HEK293T (cell line): ENCODE data around the gene INSM1.

Experiments used
- CTCF ChIA-PET: fragments of 350-600 bp; formaldehyde crosslinking; extraction: SDS; loops from one replicate; lab custom pipeline; 2021; ENCODE audit warnings: antibody characterized with exemption, inconsistent platforms; lab: Yijun Ruan, JAX
- POLR2A ChIA-PET: fragments of 350-600 bp; formaldehyde crosslinking; extraction: SDS; loops from one replicate; lab custom pipeline; 2020; ENCODE audit warnings: antibody characterized with exemption, inconsistent platforms; lab: Yijun Ruan, JAX
- DNase-seq: peaks from one replicate; pipeline ENCODE4 v3.0.0; 2012; ENCODE audit warnings: mixed read lengths; ENCODE audit errors: extremely low spot score
- ARNT ChIP-seq: fragments of 450-650 bp; IDR thresholded peaks from 2 replicates; pipeline ENCODE4 v1.6.1; 2017; ENCODE audit warnings: mild to moderate bottlenecking
- BHLHE40 ChIP-seq: fragments of 450-650 bp; IDR thresholded peaks from 2 replicates; pipeline ENCODE4 v1.6.1; 2016; ENCODE audit warnings: mild to moderate bottlenecking, moderate library complexity, borderline replicate concordance
- CTBP1 ChIP-seq: fragments of 450-650 bp; IDR thresholded peaks from 2 replicates; pipeline ENCODE4 v1.6.1; 2016; ENCODE audit warnings: borderline replicate concordance
- ELF4 ChIP-seq: fragments of 450-650 bp; IDR thresholded peaks from 2 replicates; pipeline ENCODE4 v1.6.1; 2017; ENCODE audit warnings: antibody characterized with exemption
- FOXA1 ChIP-seq: fragments of 450-650 bp; IDR thresholded peaks from 2 replicates; pipeline ENCODE4 v1.6.1; 2016; ENCODE audit warnings: mild to moderate bottlenecking
- FOXK2 ChIP-seq: fragments of 450-650 bp; IDR thresholded peaks from 2 replicates; pipeline ENCODE4 v1.6.1; 2016; ENCODE audit warnings: mild to moderate bottlenecking
- FOXM1 ChIP-seq: fragments of 450-650 bp; IDR thresholded peaks from 2 replicates; pipeline ENCODE4 v1.6.1; 2017; ENCODE audit warnings: mild to moderate bottlenecking, borderline replicate concordance
- HDGF ChIP-seq: fragments of 450-650 bp; IDR thresholded peaks from 2 replicates; pipeline ENCODE4 v1.6.1; 2017; ENCODE audit warnings: antibody characterized with exemption, borderline replicate concordance
- L3MBTL2 ChIP-seq: fragments of 450-650 bp; conservative IDR thresholded peaks from 2 replicates; pipeline ENCODE4 v1.6.1; 2016; ENCODE audit warnings: mild to moderate bottlenecking
- LEF1 ChIP-seq: fragments of 450-650 bp; IDR thresholded peaks from 2 replicates; pipeline ENCODE4 v1.6.1; 2017; ENCODE audit warnings: mild to moderate bottlenecking, borderline replicate concordance
- NFRKB ChIP-seq: fragments of 450-650 bp; IDR thresholded peaks from 2 replicates; pipeline ENCODE4 v1.6.1; 2016; ENCODE audit warnings: mild to moderate bottlenecking, moderate library complexity
- SP1 ChIP-seq: fragments of 450-650 bp; IDR thresholded peaks from 2 replicates; pipeline ENCODE4 v1.6.1; 2017
- SUZ12 ChIP-seq: fragments of 450-650 bp; IDR thresholded peaks from 2 replicates; pipeline ENCODE4 v1.6.1; 2016; ENCODE audit warnings: mild to moderate bottlenecking
- TARDBP ChIP-seq: fragments of 450-650 bp; IDR thresholded peaks from 2 replicates; pipeline ENCODE4 v1.6.1; 2016
- ZNF384 ChIP-seq: fragments of 450-650 bp; IDR thresholded peaks from 2 replicates; pipeline ENCODE4 v1.6.1; 2016
- TF ChIP-seq, protein P1 (sequence below): fragments of 450-650 bp; IDR thresholded peaks from 2 replicates; pipeline ENCODE4 v1.6.1; 2016

Gene INSM1

GRCh38 chr20:20375862-20376261 is 8.0 kb downstream of the INSM1 start:
- CTCF ChIA-PET, result no interaction called here

GRCh38 chr20:20386192-20386591 is 18.3 kb downstream of the INSM1 start:
- ChIA-PET CTCF (no interaction called here), POLR2A (no interaction called here)
- TF ChIP-seq ARNT (no peak), ZNF384 (no peak), NFRKB (no peak), FOXA1 (no peak), TARDBP (no peak), FOXM1 (no peak), SP1 (no peak), BHLHE40 (no peak), ELF4 (no peak), LEF1 (no peak), SUZ12 (no peak), CTBP1 (no peak), L3MBTL2 (no peak), HDGF (no peak), FOXK2 (no peak)
- TF ChIP-seq, protein P1, sequence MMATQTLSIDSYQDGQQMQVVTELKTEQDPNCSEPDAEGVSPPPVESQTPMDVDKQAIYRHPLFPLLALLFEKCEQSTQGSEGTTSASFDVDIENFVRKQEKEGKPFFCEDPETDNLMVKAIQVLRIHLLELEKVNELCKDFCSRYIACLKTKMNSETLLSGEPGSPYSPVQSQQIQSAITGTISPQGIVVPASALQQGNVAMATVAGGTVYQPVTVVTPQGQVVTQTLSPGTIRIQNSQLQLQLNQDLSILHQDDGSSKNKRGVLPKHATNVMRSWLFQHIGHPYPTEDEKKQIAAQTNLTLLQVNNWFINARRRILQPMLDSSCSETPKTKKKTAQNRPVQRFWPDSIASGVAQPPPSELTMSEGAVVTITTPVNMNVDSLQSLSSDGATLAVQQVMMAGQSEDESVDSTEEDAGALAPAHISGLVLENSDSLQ, result no peak
- DNase-seq, result no peak

More at GRCh38 chr20:20375862-20376261, 8.0 kb downstream of the INSM1 start:
- TF ChIP-seq ELF4 (no peak), BHLHE40 (no peak), FOXM1 (no peak), LEF1 (no peak), FOXA1 (no peak)
- POLR2A ChIA-PET, result no interaction called here
- DNase-seq, result no peak

DNA sequence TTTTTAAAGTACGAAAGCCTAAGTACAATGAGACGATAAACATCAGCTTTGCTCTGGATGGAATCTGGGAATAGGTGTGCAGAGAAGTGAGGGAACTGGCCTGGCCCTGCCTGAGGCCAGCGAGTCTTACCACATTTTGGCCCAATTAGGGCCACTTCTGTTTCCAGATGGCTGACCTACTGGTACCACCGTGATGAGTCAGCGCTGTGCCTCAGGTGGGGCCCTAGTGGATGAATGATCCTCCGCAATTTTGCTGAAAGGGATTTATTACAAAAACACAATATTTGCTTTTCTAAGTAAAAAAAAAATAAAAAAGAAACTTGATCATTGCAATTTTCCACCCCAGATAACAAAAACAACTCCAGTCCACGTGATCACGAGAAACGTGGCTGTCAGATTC is 22.5 kb downstream of the INSM1 start:
- POLR2A ChIA-PET, result no interaction called here
- CTCF ChIA-PET, result no interaction called here
- TF ChIP-seq SP1 (no peak), FOXM1 (no peak), ZNF384 (no peak), LEF1 (no peak), SUZ12 (no peak), ARNT (no peak), ELF4 (no peak), NFRKB (no peak), FOXK2 (no peak), BHLHE40 (no peak), FOXA1 (no peak), L3MBTL2 (no peak), HDGF (no peak), TARDBP (no peak), CTBP1 (no peak)
- TF ChIP-seq, protein P1, result no peak
- no peak for DNase-seq

- no peak for DNase-seq
- TF ChIP-seq, protein P1, result no peak
- TF ChIP-seq TARDBP (no peak), ARNT (no peak), NFRKB (no peak), FOXM1 (no peak)
- ChIA-PET CTCF (no interaction called here), POLR2A (no interaction called here)
Observed at GRCh38 chr20:20391115-20391514, 23.2 kb downstream of the INSM1 start.

DNA sequence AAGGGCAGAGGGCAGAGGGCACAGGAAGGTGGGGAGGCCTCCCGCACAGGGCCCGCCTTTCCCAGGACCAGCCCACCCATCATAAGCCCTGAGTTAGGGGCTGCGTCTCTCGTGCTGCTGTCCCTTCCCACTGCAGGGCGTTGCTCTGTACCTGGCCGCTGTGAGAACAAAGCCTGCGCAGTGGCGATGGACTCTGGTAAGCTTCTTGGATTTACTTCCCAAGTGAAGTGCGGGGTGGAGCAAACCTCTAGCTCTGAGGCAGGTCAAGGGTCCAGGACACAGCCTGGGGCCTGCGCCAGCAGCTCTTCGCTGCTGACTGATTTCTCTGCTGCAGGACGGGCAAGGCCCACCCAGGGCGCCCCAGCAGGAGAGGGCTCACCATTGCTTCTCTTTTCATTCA is 23.9 kb downstream of the INSM1 start:
- no peak for DNase-seq

More for the DNA sequence above, 23.9 kb downstream of the INSM1 start:
- POLR2A ChIA-PET, result no interaction called here
- CTCF ChIA-PET, result no interaction called here
- TF ChIP-seq LEF1, result no peak
- no peak for TF ChIP-seq BHLHE40
- TF ChIP-seq, protein P1, result no peak
- no peak for TF ChIP-seq L3MBTL2
- TF ChIP-seq FOXA1, result no peak
- no peak for TF ChIP-seq FOXM1
- no peak for TF ChIP-seq SUZ12
- TF ChIP-seq SP1, result no peak
- TF ChIP-seq ELF4, result no peak
- TF ChIP-seq ARNT, result no peak
- TF ChIP-seq FOXK2, result no peak
- TF ChIP-seq TARDBP, result no peak
- TF ChIP-seq CTBP1, result no peak
- no peak for TF ChIP-seq ZNF384
- TF ChIP-seq NFRKB, result no peak
